Measurements from ENCODE around the gene CYFIP2.

GRCh38 chr5:157252711-157253465 is 13.0 kb upstream of the CYFIP2 start:
- TF ChIP-seq CTCF (IDR thresholded peaks at IDR 0.05; ENCODE audit: insufficient read depth, low read depth, low read length), result no peak
- no peak for TF ChIP-seq EZH2 (IDR thresholded peaks at IDR 0.05; ENCODE audit: insufficient read depth, low read length)
